ENCODE measurements around the gene CPLX4.

Gene CPLX4

GRCh38 chr18:59249199-59249774 lies 69.2 kb downstream of the CPLX4 start:
- peak; percentile 69 for DNase-seq (ENCODE audit: low spot score)
- in situ Hi-C loops (cut with MboI; ENCODE audit: low pct_unique_long_range_greater_than_20kb, low sequenced_read_pairs, unreplicated experiment), result no loop called here
- TF ChIP-seq CTCF (IDR thresholded peaks at IDR 0.05; ENCODE audit: extremely low read depth, insufficient read depth, missing control alignments), result peak; percentile 67

GRCh38 chr18:59246796-59247195 lies 71.7 kb downstream of the CPLX4 start:
- DNase-seq (ENCODE audit: low spot score), result no peak
- in situ Hi-C loops (cut with MboI; ENCODE audit: low pct_unique_long_range_greater_than_20kb, low sequenced_read_pairs, unreplicated experiment), result no loop called here
- TF ChIP-seq CTCF (IDR thresholded peaks at IDR 0.05; ENCODE audit: extremely low read depth, insufficient read depth, missing control alignments), result no peak
